Fibroblast of skin of abdomen (primary cell): Measurements from ENCODE around the gene ACSM6.
A peak's percentile ranks its signal among the peaks of the same experiment; 100 is the strongest.

Source experiments
- DNase-seq: peaks from one replicate; pipeline ENCODE4 v3.0.0-alpha.2; 2013

Gene ACSM6

DNA sequence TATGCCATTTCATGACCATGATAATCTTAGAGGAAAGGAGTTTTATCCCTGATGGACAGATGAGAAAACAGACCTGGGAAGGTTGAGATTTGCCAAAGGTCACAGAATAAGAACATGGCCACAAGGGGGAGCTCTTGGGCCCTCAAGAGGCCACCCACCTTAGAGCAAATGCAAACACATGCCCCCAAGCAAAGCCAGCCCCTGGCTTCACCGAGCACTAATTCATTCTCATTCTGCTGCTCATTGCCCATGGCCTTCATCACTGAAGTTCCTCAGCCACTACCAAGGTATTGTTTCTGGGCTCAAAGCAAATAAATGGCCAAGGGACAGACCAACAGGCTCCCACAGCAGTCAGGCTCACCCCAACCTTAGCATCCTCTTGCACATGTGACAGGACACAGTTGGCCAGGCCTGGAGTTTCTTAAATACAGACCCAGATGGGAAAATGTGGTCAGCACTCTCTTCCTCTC lies 52.6 kb downstream of the ACSM6 start:
- peak; percentile 77 for DNase-seq

DNA sequence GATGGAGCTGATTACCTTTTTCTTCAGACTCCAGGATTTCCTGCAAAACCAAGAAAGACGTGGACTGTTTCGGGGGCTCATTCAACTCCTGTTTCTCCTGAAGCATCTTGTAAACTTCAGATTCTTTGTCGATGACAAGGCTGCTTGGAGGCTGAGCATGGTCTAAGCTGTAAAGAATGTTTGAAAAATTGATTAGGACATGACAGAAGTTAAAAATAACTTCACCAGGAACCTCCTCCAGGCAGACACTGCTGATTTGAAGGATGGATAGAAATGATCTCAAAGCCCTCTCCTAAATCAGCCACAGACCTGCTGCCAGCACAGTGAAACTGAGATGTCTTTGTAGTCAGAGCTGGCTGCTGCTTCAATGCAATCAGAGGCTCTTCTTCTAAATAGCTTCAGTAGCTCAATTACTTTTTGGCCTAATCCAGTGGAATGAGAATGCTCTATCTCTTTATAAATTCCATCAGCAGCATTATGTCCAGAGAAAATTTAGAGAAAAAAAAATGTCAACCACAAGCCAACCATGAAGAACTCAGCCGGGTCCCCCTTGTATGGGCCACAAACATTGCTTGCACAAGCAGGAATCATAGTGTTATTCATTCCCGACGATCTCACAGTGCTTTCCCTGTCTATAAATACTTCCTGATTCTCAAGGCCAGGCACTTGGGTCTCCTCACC lies 53.3 kb downstream of the ACSM6 start:
- peak; percentile 93 for DNase-seq

DNA sequence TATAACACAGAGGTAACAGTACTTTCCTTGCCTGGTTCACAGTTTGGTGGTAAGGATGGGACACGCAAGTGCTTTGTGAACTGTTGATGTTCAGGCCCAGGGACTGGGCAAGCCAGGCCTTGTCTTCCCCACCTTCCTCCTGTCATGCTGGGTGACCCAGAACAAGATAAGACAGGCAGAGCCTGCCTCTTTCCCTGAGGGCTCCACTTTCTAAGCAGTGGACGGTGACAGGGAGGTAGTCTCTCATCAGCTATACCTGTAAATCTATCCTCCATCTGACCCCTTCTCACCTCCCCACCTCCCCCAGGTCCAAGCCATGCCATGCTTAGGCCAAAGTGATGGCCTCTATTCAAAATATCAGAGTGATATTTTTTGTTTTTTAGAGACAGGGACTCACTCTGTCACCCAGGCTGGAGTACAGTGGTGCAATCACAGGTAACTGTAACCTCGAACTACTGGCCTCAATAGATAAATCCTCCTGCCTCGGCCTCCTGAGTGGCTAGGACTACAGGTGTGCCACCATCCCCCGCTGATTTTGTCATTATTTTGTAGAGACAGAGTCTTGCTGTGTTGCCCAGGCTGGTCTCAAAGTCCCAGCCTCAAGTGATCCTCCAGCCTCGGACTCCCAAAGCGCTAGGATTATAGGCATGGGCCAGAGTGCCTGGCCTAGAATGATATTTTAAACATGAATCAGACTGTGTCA lies 54.0 kb downstream of the ACSM6 start:
- DNase-seq: no peak

DNA sequence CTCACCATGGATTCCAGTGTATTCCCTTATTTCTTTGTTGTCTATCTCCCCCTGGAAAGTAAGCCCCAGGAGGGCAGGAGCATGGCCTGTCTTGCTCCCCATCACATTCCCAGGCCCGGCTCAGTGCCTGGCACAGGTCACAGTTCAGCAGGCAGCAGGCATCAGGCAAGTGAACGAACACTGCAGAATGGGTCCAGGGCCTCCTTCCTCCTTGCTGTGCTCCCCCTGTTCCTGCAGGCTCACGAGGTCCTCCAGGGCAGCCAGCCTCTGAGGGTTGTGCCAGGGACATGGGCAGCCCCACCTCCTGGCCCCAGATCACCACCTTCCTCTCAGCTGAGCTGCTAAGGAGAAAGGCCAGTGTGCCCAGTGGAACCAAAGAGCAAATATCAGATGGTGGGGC lies 55.0 kb downstream of the ACSM6 start:
- no peak for DNase-seq

DNA sequence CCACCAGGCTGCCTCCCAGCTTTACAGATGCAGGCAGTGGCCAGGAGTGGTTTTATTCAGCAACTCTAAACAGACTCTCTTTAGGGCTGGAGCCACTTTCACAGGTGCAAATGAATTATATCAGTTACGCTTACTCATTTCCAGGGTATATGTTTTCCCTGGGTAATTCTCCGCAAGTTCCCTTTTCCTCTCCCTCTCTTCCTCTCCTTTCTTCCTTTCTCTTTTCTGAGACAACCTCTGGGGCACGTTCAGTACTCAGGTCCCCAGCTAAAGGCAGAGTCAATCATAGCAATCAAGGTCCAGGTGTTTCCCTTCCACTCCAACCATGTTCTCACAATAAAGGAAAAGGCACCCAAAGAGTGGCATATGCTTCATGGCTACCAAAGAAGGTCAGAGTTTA lies 55.4 kb downstream of the ACSM6 start:
- DNase-seq: no peak

DNA sequence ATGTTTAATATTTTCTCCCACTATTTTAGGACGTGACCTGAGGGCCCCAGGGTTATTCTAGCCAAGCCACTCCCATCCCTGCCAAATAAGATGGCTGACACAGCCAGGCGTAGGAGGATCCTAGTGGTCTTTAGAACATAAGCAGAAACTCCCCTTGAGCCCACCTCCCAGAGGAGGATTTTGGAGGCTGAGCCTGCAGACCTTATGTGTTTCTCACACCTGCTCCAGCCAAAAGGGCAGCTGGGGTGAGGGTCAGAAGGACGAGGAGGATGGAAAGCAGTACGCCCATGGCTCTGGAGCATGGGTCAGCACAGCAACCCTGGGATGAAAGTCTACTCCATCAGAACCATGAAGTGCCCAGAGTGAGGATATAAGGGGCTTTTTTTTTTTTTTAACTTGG lies 56.8 kb downstream of the ACSM6 start:
- DNase-seq: no peak

DNA sequence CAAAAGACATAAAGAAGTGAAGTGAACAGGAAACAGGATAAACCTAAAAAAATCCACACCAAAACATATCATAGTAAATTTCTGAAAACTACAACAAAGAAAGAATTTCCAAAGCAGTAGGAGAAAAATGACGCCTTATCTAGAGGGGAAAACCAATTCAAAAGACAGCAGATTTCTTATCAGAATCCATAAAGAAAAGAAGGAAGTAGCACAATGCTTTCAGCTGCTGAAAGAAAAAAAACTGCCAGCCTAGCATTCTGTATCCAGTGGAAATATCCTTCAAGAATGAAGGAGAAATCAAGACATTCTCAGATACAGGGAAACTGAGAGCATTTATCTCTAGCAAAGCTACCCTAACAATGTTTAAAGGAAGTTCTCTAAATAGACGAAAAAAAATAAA lies 59.0 kb downstream of the ACSM6 start:
- DNase-seq: no peak

DNA sequence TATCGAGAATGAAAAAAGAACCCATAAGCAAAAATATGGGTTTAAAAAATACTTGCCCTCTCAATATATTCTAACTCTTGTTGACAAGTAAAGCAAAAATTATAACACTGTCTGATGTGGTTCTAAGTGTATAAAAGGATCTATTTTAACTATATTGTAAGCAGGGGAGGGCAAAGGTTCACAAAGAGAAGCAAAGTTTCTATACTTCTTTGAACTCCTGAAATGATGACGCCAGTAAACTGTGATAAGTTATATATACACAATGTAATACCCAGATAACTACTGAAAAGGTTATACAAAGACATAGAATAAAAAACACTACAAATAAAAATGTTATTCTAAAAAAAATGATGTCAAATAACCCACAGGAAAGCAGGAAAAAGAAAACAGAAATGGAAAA lies 59.6 kb downstream of the ACSM6 start:
- no peak for DNase-seq

DNA sequence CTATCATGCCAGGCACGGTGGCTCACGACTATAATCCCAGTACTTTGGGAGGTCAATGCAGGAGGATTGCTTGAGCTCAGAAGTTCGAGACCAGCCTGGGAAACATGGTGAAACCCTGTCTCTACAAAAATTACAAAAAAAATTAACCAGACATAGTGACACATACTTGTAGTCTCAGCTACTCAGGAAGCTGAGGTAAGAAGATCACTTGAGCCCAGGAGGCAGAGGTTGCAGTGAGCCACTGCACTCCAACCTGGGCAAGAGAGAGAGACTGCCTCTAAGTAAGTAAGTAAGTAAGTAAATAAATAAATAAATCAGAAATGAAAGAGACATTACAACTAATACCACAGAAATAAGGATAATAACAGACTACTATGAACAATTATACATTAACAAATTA lies 60.6 kb downstream of the ACSM6 start:
- DNase-seq: no peak

DNA sequence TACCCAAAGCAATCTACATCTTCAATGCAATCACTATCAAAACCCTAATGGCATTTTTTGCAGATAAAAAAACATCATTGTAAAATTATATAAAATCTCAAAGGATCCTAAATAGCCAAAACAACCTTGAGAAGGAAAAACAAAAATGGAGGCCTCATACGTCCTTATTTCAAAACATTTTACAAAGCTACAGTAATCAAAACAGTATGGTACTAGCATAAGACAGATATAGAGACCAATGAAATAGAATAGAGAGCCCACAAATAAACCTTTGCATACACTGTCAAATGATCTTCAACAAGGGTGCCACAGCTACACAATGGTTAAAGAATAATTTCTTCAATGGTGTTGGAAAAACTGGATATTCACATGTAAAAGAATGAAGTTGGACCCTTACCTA lies 62.2 kb downstream of the ACSM6 start:
- DNase-seq: no peak

DNA sequence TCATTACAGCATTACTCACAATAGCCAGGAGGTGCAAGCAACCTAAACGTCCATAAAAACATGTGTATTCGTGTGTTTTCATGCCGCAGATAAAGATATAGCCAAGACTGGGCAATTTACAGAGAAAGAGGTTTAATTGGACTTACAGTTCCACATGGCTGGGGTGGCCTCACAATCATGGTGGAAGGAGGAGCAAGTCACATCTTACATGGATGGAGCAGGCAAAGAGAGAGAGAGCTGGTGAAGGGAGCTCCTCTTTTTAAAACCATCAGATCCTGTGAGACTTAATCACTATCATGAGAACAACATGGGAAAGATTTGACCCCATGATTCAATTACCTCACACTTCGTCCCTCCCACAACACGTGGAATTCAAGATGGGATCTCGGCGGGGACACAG lies 63.8 kb downstream of the ACSM6 start:
- no peak for DNase-seq

DNA sequence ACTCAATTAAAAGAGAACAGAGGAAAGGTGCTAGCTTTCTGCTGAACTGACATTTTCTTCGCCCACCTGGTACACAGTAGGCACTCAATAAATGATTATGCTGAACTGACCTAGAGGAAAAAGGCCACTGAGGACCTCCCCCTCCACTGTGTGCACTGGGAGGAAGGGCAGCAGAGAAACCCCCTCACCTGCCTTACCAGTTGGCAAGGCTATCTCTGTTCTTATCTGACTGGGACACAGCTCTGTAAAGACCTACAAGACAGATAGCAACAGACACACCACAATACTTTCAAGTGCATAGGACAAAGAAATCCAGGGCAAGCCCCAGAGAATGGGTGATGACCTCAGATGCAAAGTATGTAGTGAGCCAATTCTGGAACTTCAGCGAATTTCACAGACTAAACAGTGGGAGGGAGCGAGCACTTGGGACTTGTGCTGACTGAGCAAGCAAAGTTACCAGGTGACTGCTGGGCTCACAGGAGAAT lies 66.4 kb downstream of the ACSM6 start:
- DNase-seq: peak; percentile 91

DNA sequence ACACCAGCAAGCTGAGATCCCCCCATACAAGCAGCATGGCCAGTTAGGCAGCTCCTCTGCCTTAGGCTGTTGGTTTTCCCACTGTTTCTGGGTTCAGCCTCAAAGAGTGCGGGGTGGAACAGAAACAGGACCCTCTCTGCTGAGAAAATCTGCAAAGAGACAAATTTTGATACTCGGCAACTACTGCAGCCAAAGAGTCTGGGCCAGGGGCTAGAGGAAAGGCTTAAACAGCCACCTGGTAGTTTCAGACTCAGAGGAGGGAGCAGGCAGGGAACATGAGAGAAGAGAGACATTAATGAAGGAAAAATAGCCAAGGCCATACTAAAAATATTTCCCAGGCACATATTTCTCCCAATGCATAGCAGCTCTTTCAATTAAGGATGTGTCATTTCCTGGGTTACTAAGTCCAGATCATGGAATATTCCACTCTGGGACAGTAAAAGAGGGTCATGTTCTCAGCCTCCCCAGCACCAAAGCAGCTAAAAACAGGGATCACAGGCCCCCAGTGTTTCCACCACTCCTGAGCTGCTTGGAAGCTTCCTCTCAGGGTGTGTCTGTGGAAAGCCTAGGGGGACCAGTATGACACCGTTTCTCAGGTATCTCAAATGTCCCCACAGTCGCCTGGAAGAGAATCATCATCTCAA lies 67.0 kb downstream of the ACSM6 start:
- DNase-seq: peak; percentile 54

DNA sequence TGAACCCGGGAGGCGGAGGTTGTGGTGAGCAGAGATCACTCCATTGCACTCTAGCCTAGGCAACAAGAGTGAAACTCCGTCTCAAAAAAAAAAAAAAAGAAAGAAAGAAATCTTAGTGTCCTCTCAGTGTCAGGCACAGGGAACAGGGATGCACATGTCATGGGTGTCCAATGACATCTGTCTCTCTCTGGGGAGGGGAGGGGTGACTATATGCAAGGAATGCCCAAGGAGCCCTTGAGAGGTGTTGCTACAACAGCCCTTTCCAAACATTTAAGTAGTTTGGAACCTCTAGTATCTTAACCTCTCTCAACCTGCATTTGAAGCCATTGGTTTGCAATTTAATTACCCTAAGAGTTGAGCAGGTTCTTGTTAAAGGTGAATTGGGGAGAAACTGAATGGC lies 67.9 kb downstream of the ACSM6 start:
- no peak for DNase-seq

DNA sequence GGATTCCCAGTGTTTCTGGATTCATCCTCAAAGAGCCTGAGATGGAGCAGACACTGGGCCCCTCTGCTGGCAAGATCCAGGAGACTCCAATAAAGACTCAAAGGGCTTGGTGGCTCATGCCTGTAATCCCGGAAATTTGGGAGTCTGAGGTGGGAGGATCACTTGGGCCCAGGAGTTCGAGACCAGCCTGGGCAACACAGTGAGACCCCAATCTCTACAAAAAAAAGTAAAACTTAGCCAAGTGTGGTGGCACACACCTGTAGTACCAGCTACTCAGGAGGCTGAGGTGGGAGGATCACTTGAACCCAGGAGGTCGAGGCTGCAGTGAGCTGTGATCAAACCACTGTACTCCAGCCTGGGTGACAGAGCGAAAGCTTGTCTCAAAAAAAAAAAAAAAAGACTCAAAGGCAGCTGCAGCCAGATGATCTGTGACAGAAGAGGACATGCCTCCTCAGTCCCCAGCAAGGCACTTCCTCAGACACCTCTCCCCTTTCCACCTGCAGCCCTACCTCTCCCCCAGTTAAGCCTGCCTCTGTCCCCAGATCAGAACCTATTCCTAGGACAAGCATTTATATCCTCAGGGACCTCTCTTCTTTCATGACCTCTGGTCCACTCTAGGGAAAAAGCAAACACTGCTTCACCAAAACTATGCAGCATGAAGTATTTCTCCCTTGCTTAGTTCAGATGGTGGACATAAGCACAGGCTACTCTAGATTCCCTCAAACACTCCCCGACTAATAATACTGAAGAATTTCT lies 68.9 kb downstream of the ACSM6 start:
- no peak for DNase-seq

DNA sequence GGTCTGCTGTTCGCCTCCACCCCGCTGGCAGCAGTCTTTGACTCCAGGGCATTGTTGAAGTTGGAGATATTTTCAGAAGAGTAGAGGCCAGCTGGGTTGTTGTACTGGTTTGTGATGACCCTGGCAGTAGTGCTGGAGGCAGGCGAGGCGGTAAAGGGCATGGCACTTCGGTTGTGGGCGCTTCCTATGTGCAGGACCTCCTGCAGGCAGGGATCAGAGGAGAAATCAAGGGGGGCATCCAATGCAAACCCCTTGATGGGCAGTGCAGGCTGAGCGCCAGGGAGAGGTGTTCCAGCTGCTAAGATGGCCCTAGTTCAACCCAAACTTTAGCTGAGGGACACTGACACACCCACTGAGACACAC lies 69.8 kb downstream of the ACSM6 start:
- no peak for DNase-seq

DNA sequence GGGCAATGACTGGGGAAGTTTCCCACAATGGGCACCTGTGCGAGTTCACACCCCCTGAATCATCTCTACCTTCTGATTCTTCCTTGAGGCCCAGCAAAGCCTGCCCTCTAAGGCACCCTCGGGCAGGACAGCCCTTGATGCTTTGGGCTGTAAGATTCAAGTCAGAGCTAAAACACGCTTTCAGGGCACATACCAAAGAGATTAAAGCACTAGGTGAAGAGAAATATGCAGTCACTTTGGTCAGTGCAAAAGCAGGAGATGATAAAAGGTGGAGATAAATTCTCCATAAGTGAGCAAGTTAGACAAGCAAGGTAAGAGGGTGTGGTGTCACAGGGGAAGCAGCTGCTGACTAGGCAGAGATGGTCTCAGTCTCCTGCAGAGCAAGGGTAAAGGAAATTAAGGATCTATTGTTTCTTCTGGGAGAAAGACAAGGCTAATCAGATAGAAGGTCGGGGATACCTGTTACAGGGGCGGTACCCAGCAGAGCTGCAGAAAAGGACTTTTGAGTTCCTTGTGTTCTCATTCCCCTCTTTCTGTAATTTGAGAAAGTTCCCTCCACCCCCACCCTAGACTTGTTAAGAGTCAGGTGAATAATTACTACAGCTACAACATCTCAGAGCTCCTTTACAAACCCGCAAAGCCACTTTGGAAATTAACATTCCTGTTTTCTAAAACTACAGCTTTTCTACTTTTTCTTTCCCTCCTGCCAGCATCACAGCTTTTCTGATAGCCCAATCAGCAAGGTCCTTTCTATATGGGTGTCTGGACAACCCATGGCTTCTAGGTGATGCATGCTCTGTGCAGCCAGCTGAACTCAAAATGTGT lies 70.4 kb downstream of the ACSM6 start:
- DNase-seq: no peak

DNA sequence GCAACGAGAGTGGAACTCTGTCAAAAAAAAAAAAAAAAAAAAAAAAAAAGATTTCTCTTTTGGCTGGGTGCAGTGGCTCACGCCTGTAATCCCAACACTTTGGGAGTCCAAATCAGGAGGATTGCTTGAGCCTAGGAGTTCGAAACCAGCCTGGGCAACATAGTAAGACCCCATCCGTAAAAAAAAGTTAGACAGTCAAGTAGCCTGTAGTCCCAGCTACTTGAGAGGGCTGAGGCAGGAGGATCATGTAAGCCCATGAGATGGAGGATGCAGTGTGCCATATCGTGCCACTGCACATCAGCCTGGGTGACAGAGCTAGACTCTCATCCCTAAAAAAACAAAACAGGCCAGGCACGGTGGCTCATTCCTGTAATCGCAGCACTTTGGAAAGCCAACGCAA lies 71.5 kb downstream of the ACSM6 start:
- no peak for DNase-seq

DNA sequence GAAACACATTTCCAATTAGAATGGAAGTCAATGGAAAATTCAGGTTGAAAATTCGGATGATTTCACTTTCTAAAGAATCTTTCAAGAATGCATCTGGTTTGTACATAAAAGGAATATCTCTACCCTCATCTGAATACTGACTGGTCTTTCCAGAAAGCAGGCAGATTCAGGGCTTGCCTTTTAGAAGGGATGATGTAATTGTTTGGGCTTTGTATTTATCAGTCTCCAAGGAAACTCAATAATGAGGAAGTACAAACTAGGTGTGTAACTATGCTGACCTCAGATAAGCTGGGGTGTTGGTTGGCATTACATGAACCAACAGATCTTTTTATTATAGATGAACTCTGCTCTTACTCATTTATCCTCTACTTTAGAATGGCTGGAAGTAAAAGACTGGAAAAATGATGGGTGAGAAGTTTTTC lies 72.6 kb downstream of the ACSM6 start:
- DNase-seq: peak; percentile 76

DNA sequence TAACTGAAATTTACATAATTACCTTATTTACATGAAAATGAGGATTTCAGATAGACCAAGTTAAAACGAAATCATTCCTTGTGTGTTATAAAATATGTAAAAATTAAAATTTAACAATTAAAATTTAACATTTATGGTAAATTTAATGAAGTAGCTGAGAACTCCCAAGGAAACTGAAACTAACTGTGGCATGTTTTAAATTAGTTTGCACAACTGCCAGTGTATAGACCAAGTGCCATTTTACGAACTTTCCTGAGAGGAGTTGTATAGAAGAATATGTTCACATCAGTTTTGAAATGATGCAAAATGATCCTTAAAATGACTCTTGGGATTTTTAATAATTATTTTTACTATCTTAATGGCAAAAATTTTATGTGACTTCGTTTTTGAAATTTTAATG lies 73.2 kb downstream of the ACSM6 start:
- no peak for DNase-seq

DNA sequence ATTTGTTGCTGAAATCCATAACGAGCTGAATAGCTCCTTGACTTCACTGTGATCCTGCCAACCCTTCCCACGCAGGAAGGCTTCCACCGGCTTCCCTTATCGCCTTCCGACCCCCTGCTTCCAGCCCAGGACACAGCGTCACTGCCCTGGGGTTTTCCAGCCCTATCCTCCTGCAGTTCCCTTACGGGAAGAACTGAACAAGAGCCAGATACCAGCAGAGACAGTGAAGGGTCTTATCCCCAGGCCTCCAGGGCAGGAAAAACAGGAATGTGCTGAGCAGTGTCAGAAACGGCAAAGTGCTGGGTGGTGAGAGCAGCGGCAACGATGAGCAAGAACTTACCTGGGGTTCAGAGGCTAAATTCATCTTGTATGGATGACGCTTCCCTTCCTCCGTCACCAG lies 74.4 kb downstream of the ACSM6 start:
- peak; percentile 34 for DNase-seq
